IPS-18a (cell line): ENCODE results near the gene EXOC3.
"Not testable (repeated sequence)": the region's sequence is repeated elsewhere in the genome, so short reads cannot be mapped to it uniquely, and the experiment has no call there.

Experiments
- H3K27ac ChIP-seq: one replicate; pipeline ENCODE4 v1.5.1; 2013; ENCODE audit warnings: low read length
- H3K27me3 ChIP-seq: one replicate; pipeline ENCODE4 v1.6.1; 2013; ENCODE audit warnings: mild to moderate bottlenecking, low read length; ENCODE audit not compliant: control insufficient read depth, insufficient read depth
- H3K36me3 ChIP-seq: one replicate; pipeline ENCODE4 v1.6.1; 2013; ENCODE audit warnings: low read depth, low read length; ENCODE audit not compliant: control insufficient read depth
- H3K4me1 ChIP-seq: one replicate; pipeline ENCODE4 v1.6.1; 2013; ENCODE audit warnings: low read depth, low read length; ENCODE audit not compliant: control insufficient read depth
- H3K4me3 ChIP-seq: one replicate; pipeline ENCODE4 v1.5.1; 2013; ENCODE audit warnings: low read length
- H3K9ac ChIP-seq: one replicate; pipeline ENCODE4 v1.6.1; 2013; ENCODE audit warnings: mild to moderate bottlenecking, low read length, moderate library complexity
- H3K9me3 ChIP-seq: one replicate; pipeline ENCODE4 v1.6.1; 2013; ENCODE audit warnings: low read depth, low read length; ENCODE audit not compliant: control insufficient read depth

EXOC3 gene

GRCh38 chr5:482506-482905, 39.5 kb downstream of the EXOC3 start:
- H3K36me3 ChIP-seq, result no peaks in the 10 kb centered on the region
- H3K4me1 ChIP-seq, result no peaks in the 10 kb centered on the region
- H3K4me3 ChIP-seq, result no peak overlapping the region
- H3K9ac ChIP-seq, result no peak overlapping the region
- no peak overlapping the region for H3K27ac ChIP-seq
- H3K9me3 ChIP-seq, result no peaks in the 10 kb centered on the region
- peaks cover 3% of the 10 kb centered on the region for H3K27me3 ChIP-seq

GRCh38 chr5:483011-483410, 40.0 kb downstream of the EXOC3 start:
- Histone ChIP-seq H3K27me3 (no peaks in the 10 kb centered on the region), H3K9ac (no peak overlapping the region), H3K4me1 (no peaks in the 10 kb centered on the region), H3K4me3 (no peak overlapping the region), H3K9me3 (no peaks in the 10 kb centered on the region), H3K36me3 (no peaks in the 10 kb centered on the region), H3K27ac (no peak overlapping the region)

GRCh38 chr5:483434-484140, 40.6 kb downstream of the EXOC3 start:
- Histone ChIP-seq H3K9ac (no peak overlapping the region), H3K4me1 (no peaks in the 10 kb centered on the region), H3K27ac (no peak overlapping the region), H3K27me3 (no peaks in the 10 kb centered on the region), H3K4me3 (no peak overlapping the region), H3K9me3 (no peaks in the 10 kb centered on the region), H3K36me3 (no peaks in the 10 kb centered on the region)

GRCh38 chr5:484556-484955, 41.6 kb downstream of the EXOC3 start:
- Histone ChIP-seq H3K27ac (no peak overlapping the region), H3K9me3 (no peaks in the 10 kb centered on the region), H3K4me3 (no peak overlapping the region), H3K36me3 (no peaks in the 10 kb centered on the region), H3K4me1 (no peaks in the 10 kb centered on the region), H3K9ac (no peak overlapping the region), H3K27me3 (no peaks in the 10 kb centered on the region)

GRCh38 chr5:485113-485945, 42.4 kb downstream of the EXOC3 start:
- Histone ChIP-seq H3K27me3 (peaks cover 1% of the 10 kb centered on the region), H3K4me3 (no peak overlapping the region), H3K4me1 (no peaks in the 10 kb centered on the region), H3K27ac (no peak overlapping the region), H3K9ac (no peak overlapping the region), H3K9me3 (no peaks in the 10 kb centered on the region), H3K36me3 (no peaks in the 10 kb centered on the region)

- H3K4me3 ChIP-seq, result no peak overlapping the region
- peaks cover 8% of the 10 kb centered on the region for H3K27me3 ChIP-seq
- H3K36me3 ChIP-seq, result no peaks in the 10 kb centered on the region
- no peaks in the 10 kb centered on the region for H3K9me3 ChIP-seq
- H3K27ac ChIP-seq, result no peak overlapping the region
- H3K9ac ChIP-seq, result no peak overlapping the region
- no peaks in the 10 kb centered on the region for H3K4me1 ChIP-seq
Measured at GRCh38 chr5:485946-486491, 43.0 kb downstream of the EXOC3 start.

- not testable (repeated sequence) for H3K36me3 ChIP-seq, H3K4me1 ChIP-seq, H3K9me3 ChIP-seq, H3K27ac ChIP-seq, H3K4me3 ChIP-seq, H3K9ac ChIP-seq
- H3K27me3 ChIP-seq, result peaks cover 11% of the 10 kb centered on the region
Measured at GRCh38 chr5:486597-486996, 43.6 kb downstream of the EXOC3 start.

- Histone ChIP-seq H3K36me3 (no peaks in the 10 kb centered on the region), H3K27ac (no peak overlapping the region), H3K27me3 (peaks cover 19% of the 10 kb centered on the region), H3K9me3 (no peaks in the 10 kb centered on the region), H3K4me1 (no peaks in the 10 kb centered on the region), H3K9ac (no peak overlapping the region), H3K4me3 (no peak overlapping the region)
Measured at GRCh38 chr5:488241-488640, 45.3 kb downstream of the EXOC3 start.

- no peaks in the 10 kb centered on the region for H3K9me3 ChIP-seq
- H3K27ac ChIP-seq, result no peak overlapping the region
- no peak overlapping the region for H3K4me3 ChIP-seq
- H3K9ac ChIP-seq, result no peak overlapping the region
- no peaks in the 10 kb centered on the region for H3K36me3 ChIP-seq
- peaks cover 27% of the 10 kb centered on the region for H3K27me3 ChIP-seq
- H3K4me1 ChIP-seq, result no peaks in the 10 kb centered on the region
Measured at GRCh38 chr5:488744-489688, 46.0 kb downstream of the EXOC3 start.

GRCh38 chr5:489689-490080, 46.7 kb downstream of the EXOC3 start:
- no peak overlapping the region for H3K4me3 ChIP-seq
- H3K27ac ChIP-seq, result no peak overlapping the region
- H3K4me1 ChIP-seq, result no peaks in the 10 kb centered on the region
- no peaks in the 10 kb centered on the region for H3K9me3 ChIP-seq
- no peaks in the 10 kb centered on the region for H3K36me3 ChIP-seq
- H3K9ac ChIP-seq, result no peak overlapping the region
- peaks cover 34% of the 10 kb centered on the region for H3K27me3 ChIP-seq
